ENCODE measurements around the gene SYNGR3. TPM values are rescaled to one million over a fixed set of nuclear protein-coding genes. Genes with fewer than 3 reads are reported as not detected.

Gene SYNGR3
- polyA plus RNA-seq, 2 of the 4 experiments (the other 2 are of a cell fraction) = 4.1 to 4.9 TPM

- no peak for TF ChIP-seq RAD21 (conservative IDR thresholded peaks at IDR 0.05 in 1 of 2, IDR thresholded peaks at IDR 0.05 in 1 of 2)
- no peak for TF ChIP-seq POLR2AphosphoS2 (conservative IDR thresholded peaks at IDR 0.05; ENCODE audit: low read length)
- TF ChIP-seq HOXB5 (CRISPR knock-in tag; IDR thresholded peaks at IDR 0.05) = no peak
- 0 out of 2 replicates have a peak, but pooled peaks have one; percentile 43 for TF ChIP-seq PBX3 (IDR thresholded peaks at IDR 0.05)
- POLR2A ChIA-PET = interaction anchor here (1.1 to 5.4 kb wide), 3 partner anchors 10 to 16 kb away, joined by 3 to 50 read pairs (median 13); partner anchors contain the start of genes RPS2 and TBL3
- peak within 1 kb of the TSS in 1 of 2 experiments; percentile 13; a peak in 1 of 6 replicates for H3K27ac ChIP-seq
- no peak within 1 kb of the TSS for H3K4me3 ChIP-seq
- H3K9me3 ChIP-seq = no peaks in the 10 kb centered on the region
- CTCF ChIA-PET = interaction anchor here (1.3 to 19.7 kb wide), 2 partner anchors 9 to 23 kb away, joined by 3 to 196 read pairs; partner anchors contain the start of genes TBL3 and ZNF598
- ATAC-seq (no peak), DNase-seq (ENCODE audit: low read depth in 1 of 2, low spot score in 1 of 2) (no peak), FAIRE-seq (no peak)
- H3K4me1 ChIP-seq = peaks cover 26% of the 10 kb centered on the region
- 80% methylated on average over 6 of the region's 6 CpGs for WGBS (ENCODE audit: missing lambda C conversion rate)
- no peak within 1 kb of the TSS for H3K4me2 ChIP-seq
Observed at GRCh38 chr16:1981398-1981836, 8.4 kb upstream of the SYNGR3 start, which contains the start of gene NOXO1. TSS of gene NOXO1 (minus strand) at chr16:1981469. CDS start at chr16:1981179, 290 bp downstream.

- 47% methylated on average over 5 of the region's 5 CpGs for WGBS (ENCODE audit: missing lambda C conversion rate)
- TF ChIP-seq ZC3H11A (IDR thresholded peaks at IDR 0.05) (no peak), ZSCAN20 (CRISPR knock-in tag; IDR thresholded peaks at IDR 0.05) (no peak), NR3C1 (IDR thresholded peaks at IDR 0.05) (no peak), ZFP36 (IDR thresholded peaks at IDR 0.05; ENCODE audit: borderline replicate concordance, partially characterized antibody) (no peak), PBX3 (IDR thresholded peaks at IDR 0.05) (no peak), NFE2L2 (conservative IDR thresholded peaks at IDR 0.05; ENCODE audit: low read length) (no peak), HDAC2 (IDR thresholded peaks at IDR 0.05) (no peak), MAZ (IDR thresholded peaks at IDR 0.05; ENCODE audit: borderline replicate concordance, low read depth, low read length) (no peak), PHF8 (IDR thresholded peaks at IDR 0.05; ENCODE audit: borderline replicate concordance, low read depth) (no peak)
- ATAC-seq = no peak
- peak overlapping the region in 1 of 2 experiments; percentile 13; a peak in 1 of 6 replicates for H3K27ac ChIP-seq
- H3K4me1 ChIP-seq = peaks cover 26% of the 10 kb centered on the region
- CTCF ChIA-PET = interaction anchor here (1.1 to 19.7 kb wide), 5 partner anchors 10 to 156 kb away, joined by 3 to 196 read pairs (median 3); partner anchors contain the start of genes TBL3 and ZNF598
- no peak for DNase-seq (ENCODE audit: low read depth in 1 of 2, low spot score in 1 of 2)
- no peak overlapping the region for H3K4me3 ChIP-seq
- H3K9me3 ChIP-seq = no peaks in the 10 kb centered on the region
- H3K4me2 ChIP-seq = no peak overlapping the region
- FAIRE-seq = no peak
- POLR2A ChIA-PET = interaction anchor here (1.1 to 5.4 kb wide), 3 partner anchors 10 to 17 kb away, joined by 3 to 50 read pairs (median 13); partner anchors contain the start of genes RPS2 and TBL3
Observed at GRCh38 chr16:1982013-1982433, 7.7 kb upstream of the SYNGR3 start.

- ChIA-PET POLR2A (interaction anchor here (1.5 to 5.4 kb wide), 2 partner anchors 11 to 18 kb away, joined by 6 to 50 read pairs; partner anchors contain the start of genes RPS2 and TBL3), CTCF (interaction anchor here (0.7 to 19.7 kb wide), 7 partner anchors 13 to 157 kb away, joined by 3 to 196 read pairs (median 4); partner anchors contain the start of gene ZNF598)
- FAIRE-seq (no peak), DNase-seq (ENCODE audit: low read depth in 1 of 2, low spot score in 1 of 2) (no peak), ATAC-seq (no peak)
- peak overlapping the region; percentile 86 to 94 for H3K27ac ChIP-seq
- peak overlapping the region; percentile 86 for H3K4me2 ChIP-seq
- H3K9me3 ChIP-seq = no peaks in the 10 kb centered on the region
- WGBS (ENCODE audit: missing lambda C conversion rate) = 40% methylated on average over 19 of the region's 19 CpGs
- H3K4me3 ChIP-seq = peak overlapping the region; percentile 67
- H3K4me1 ChIP-seq = peaks cover 30% of the 10 kb centered on the region
- TF ChIP-seq TP53 (CRISPR knock-in tag; IDR thresholded peaks at IDR 0.05) = no peak
- no peak for TF ChIP-seq NPAS2 (CRISPR knock-in tag; IDR thresholded peaks at IDR 0.05; ENCODE audit: borderline replicate concordance)
- no peak for TF ChIP-seq KDM5A (IDR thresholded peaks at IDR 0.05)
- TF ChIP-seq ZFP36 (IDR thresholded peaks at IDR 0.05; ENCODE audit: borderline replicate concordance, partially characterized antibody) = peak; percentile 91
- no peak for TF ChIP-seq GATA3 (IDR thresholded peaks at IDR 0.05; ENCODE audit: borderline replicate concordance)
- TF ChIP-seq MAZ (IDR thresholded peaks at IDR 0.05; ENCODE audit: borderline replicate concordance, low read depth, low read length) = no peak
- no peak for TF ChIP-seq JUN (IDR thresholded peaks at IDR 0.05)
- 0 out of 2 replicates have a peak, but pooled peaks have one; percentile 15 for TF ChIP-seq POLR2A (IDR thresholded peaks at IDR 0.05; ENCODE audit: low read length)
Observed at GRCh38 chr16:1982991-1983543, 6.7 kb upstream of the SYNGR3 start.

Measured in A549 (cell line).